K562 (cell line): ENCODE results near the gene KANK4. TPM values are rescaled to one million over a fixed set of nuclear protein-coding genes. Genes with fewer than 3 reads are reported as not detected.

Experiments used
- ATAC-seq: fragments of 200-7000 bp; cut with Tn5 transposase; 3 replicates; pipeline ENCODE4 v1.9.1; 2020; ENCODE audit warnings: moderate library complexity
- BruUV-seq: library from RNA; stranded (reverse); fragments of 400-500 nt; replicated peaks from 2 replicates; lab custom pipeline; 2021; lab: Mats Ljungman, UMichigan
- CTCF ChIA-PET: fragments of 300-600 bp; formaldehyde crosslinking; extraction: SDS; loops from one replicate; lab custom pipeline; 2021; ENCODE audit warnings: low intra/inter-chr PET ratio; lab: Yijun Ruan, JAX
- POLR2A ChIA-PET: fragments of 300-600, 350-650 bp; sonication (Branson Sonifier 250); formaldehyde crosslinking; extraction: SDS; loops from one replicate; lab custom pipeline; 2021; ENCODE audit warnings: antibody characterized with exemption, inconsistent platforms; lab: Yijun Ruan, JAX
- DNase-seq, 4 experiments: peaks; one replicate each; pipeline versions ENCODE4 v3.0.0 to v3.0.0-alpha.2; 2011 to 2018; ENCODE audit warnings: low spot score in 3 of 4, mixed read lengths in 3 of 4; ENCODE audit errors: extremely low read depth in 1 of 4
- FAIRE-seq: peaks from 2 replicates; lab custom pipeline; 2011; peaks lifted over from hg19 to GRCh38; lab: Jason Lieb, UNC
- H2AFZ ChIP-seq: 2 replicates; pipeline ENCODE4 v1.6.0; 2011; ENCODE audit warnings: low read depth, low read length, control low read depth, inconsistent platforms
- H3K27ac ChIP-seq: fragments of 200-600 bp; 3 replicates; pipeline ENCODE4 v1.8.0; 2011; ENCODE audit warnings: low read depth, mild to moderate bottlenecking, control low read depth, inconsistent platforms, low read length, moderate library complexity, mixed read lengths; ENCODE audit errors: extremely low read depth
- H3K27me3 ChIP-seq, 2 experiments: fragments of 300-600 bp in 1 of 2; 2 replicates in 1 of 2; 3 replicates in 1 of 2; pipeline versions ENCODE4 v1.6.0 to v1.8.0; 2011; ENCODE audit warnings: inconsistent platforms in 2 of 2, low read length in 2 of 2, mild to moderate bottlenecking in 1 of 2, mixed read lengths in 1 of 2, moderate library complexity in 1 of 2; ENCODE audit not compliant: control insufficient read depth in 2 of 2, insufficient read depth in 2 of 2
- H3K36me3 ChIP-seq: fragments of 300-600 bp; 3 replicates; pipeline ENCODE4 v1.8.0; 2011; ENCODE audit warnings: mild to moderate bottlenecking, low read length, inconsistent platforms; ENCODE audit not compliant: control insufficient read depth, insufficient read depth
- H3K4me1 ChIP-seq, 2 experiments: fragments of 200-600 bp in 1 of 2; replicated peaks in 1 of 2; 2 replicates in 1 of 2; 3 replicates in 1 of 2; pipeline versions ENCODE4 v1.5.1 to v1.8.0; 2011; ENCODE audit warnings: inconsistent platforms in 2 of 2, low read length in 2 of 2, mild to moderate bottlenecking in 1 of 2, mixed read lengths in 1 of 2, moderate library complexity in 1 of 2; ENCODE audit not compliant: control insufficient read depth in 2 of 2, insufficient read depth in 2 of 2
- H3K4me2 ChIP-seq: 2 replicates; pipeline ENCODE4 v1.6.1; 2011; ENCODE audit warnings: low read length, control low read depth, inconsistent platforms, mixed read lengths; ENCODE audit not compliant: insufficient read depth
- H3K4me3 ChIP-seq: fragments of 200-600 bp; sonication (generic), shearing (Covaris generic); 2 replicates; pipeline ENCODE4 v1.5.1; 2016; ENCODE audit warnings: control low read depth, inconsistent platforms
- H3K79me2 ChIP-seq: fragments of 200-600 bp; 3 replicates; pipeline ENCODE4 v1.8.0; 2011; ENCODE audit warnings: low read length, inconsistent platforms; ENCODE audit not compliant: control insufficient read depth, insufficient read depth
- H3K9ac ChIP-seq, 2 experiments: 2 replicates each; pipeline versions ENCODE4 v1.6.0 to v1.6.1; 2011; ENCODE audit warnings: low read depth in 2 of 2, low read length in 2 of 2, control low read depth in 1 of 2, inconsistent platforms in 1 of 2, mild to moderate bottlenecking in 1 of 2, mixed read lengths in 1 of 2; ENCODE audit not compliant: insufficient read depth in 1 of 2
- H3K9me1 ChIP-seq: one replicate; pipeline ENCODE4 v1.6.0; 2011; ENCODE audit warnings: inconsistent platforms, mild to moderate bottlenecking, low read length, moderate library complexity; ENCODE audit not compliant: control insufficient read depth, insufficient read depth
- H3K9me3 ChIP-seq: replicated peaks from 2 replicates; pipeline ENCODE4 v1.5.1; 2011; ENCODE audit warnings: low read depth, low read length, inconsistent platforms; ENCODE audit not compliant: control insufficient read depth, insufficient read depth
- H4K20me1 ChIP-seq: replicated peaks from 2 replicates; pipeline ENCODE4 v1.6.1; 2011; ENCODE audit warnings: low read length, inconsistent platforms, mixed read lengths; ENCODE audit not compliant: control insufficient read depth, insufficient read depth
- BRF2 ChIP-seq: IDR thresholded peaks from 3 replicates; pipeline ENCODE4 v1.6.1; 2011; ENCODE audit warnings: borderline replicate concordance, mild to moderate bottlenecking; ENCODE audit not compliant: insufficient read length, insufficient read depth
- CREBBP ChIP-seq: IDR thresholded peaks from one replicate; pipeline ENCODE4 v1.6.1; 2012; ENCODE audit warnings: low read depth, mild to moderate bottlenecking, control low read depth, inconsistent platforms, low read length
- EZH2 ChIP-seq: IDR thresholded peaks from 2 replicates; pipeline ENCODE4 v1.6.1; 2012; ENCODE audit warnings: low read depth, mild to moderate bottlenecking, inconsistent platforms, low read length, borderline replicate concordance
- GABPB1 ChIP-seq: sonication (generic); formaldehyde crosslinking; IDR thresholded peaks from 2 replicates; pipeline ENCODE4 v1.8.0; 2022; ENCODE audit warnings: mild to moderate bottlenecking, missing genetic modification reagents
- HDAC8 ChIP-seq: fragments of 450-650 bp; IDR thresholded peaks from 2 replicates; pipeline ENCODE4 v1.6.1; 2016; ENCODE audit warnings: mild to moderate bottlenecking, missing genetic modification characterization, moderate library complexity, missing compliant biosample characterization
- KLF10 ChIP-seq: fragments of 250-450 bp; sonication (Bioruptor Pico); IDR thresholded peaks from 2 replicates; pipeline ENCODE4 v1.6.1; 2021; ENCODE audit warnings: matching md5 sums
- PTTG1 ChIP-seq: fragments of 450-650 bp; IDR thresholded peaks from 2 replicates; pipeline ENCODE4 v1.6.1; 2016; ENCODE audit warnings: low read depth, mild to moderate bottlenecking, missing genetic modification characterization, missing compliant biosample characterization
- STAT5B ChIP-seq: fragments of 250-450 bp; sonication (Bioruptor Pico); IDR thresholded peaks from 2 replicates; pipeline ENCODE4 v1.8.0; 2021; ENCODE audit warnings: mild to moderate bottlenecking, inconsistent platforms
- ZBTB2 ChIP-seq: fragments of 450-650 bp; IDR thresholded peaks from 2 replicates; pipeline ENCODE4 v1.6.1; 2016; ENCODE audit warnings: antibody characterized with exemption
- ZFPM2 ChIP-seq: fragments of 250-450 bp; sonication (Bioruptor Pico); IDR thresholded peaks from 2 replicates; pipeline ENCODE4 v1.5.1; 2022; ENCODE audit warnings: mild to moderate bottlenecking
- ZNF184 ChIP-seq: sonication (generic); formaldehyde crosslinking; IDR thresholded peaks from 2 replicates; pipeline ENCODE4 v1.5.0; 2020; ENCODE audit warnings: missing genetic modification reagents
- ZNF232 ChIP-seq: sonication (generic); formaldehyde crosslinking; IDR thresholded peaks from 2 replicates; pipeline ENCODE4 v1.8.0; 2022; ENCODE audit warnings: mild to moderate bottlenecking, missing genetic modification reagents
- ZNF518B ChIP-seq: fragments of 250-450 bp; sonication (Bioruptor Pico); IDR thresholded peaks from 2 replicates; pipeline ENCODE4 v1.5.0; 2021; ENCODE audit warnings: mild to moderate bottlenecking, moderate library complexity
- WGBS: fragments of 100-300 bp; shearing (Covaris generic); methylation state at CpG from one replicate; pipeline ENCODE4 v1.1.6; 2016; ENCODE audit warnings: low coverage, mixed read lengths; ENCODE audit not compliant: insufficient coverage; ENCODE audit errors: missing lambda C conversion rate; 5-methylcytosine and 5-hydroxymethylcytosine counted together
- in situ Hi-C: fragments of 300-500 bp; cut with MboI; formaldehyde crosslinking; loops from 4 replicates; pipeline ENCODE4 v1.15.0; 2018; ENCODE audit warnings: inconsistent platforms, mixed read lengths
- intact Hi-C: fragments of 100-400 bp; cut with micrococcal nuclease; formaldehyde crosslinking; loops from 2 replicates; pipeline ENCODE4 v1.14.2; 2022
- polyA plus RNA-seq, 8 experiments: library from polyadenylated mRNA; depleted of rRNA in 4 of 8; stranded (reverse) in 5 of 8; unstranded in 3 of 8; fragments of >200 nt; fragmentation: Nextera tagmentation in 2 of 8; fragmentation: Illumina TruSeq in 1 of 8; extraction: Ambion mirVana in 2 of 8; extraction: Trizol in 1 of 8; gene quantifications; 2 replicates each; pipeline versions ENCODE4 v1.2.1 to v1.2.3, GENCODE V29; 2011 to 2014; ENCODE audit warnings: inconsistent platforms in 1 of 8, missing spikeins in 1 of 8
- total RNA-seq, 7 experiments: library from RNA; depleted of rRNA in 6 of 7; stranded (reverse); fragments of >200 nt in 6 of 7; fragmentation: Illumina TruSeq in 2 of 7; extraction: Trizol in 2 of 7; gene quantifications; 2 replicates each; pipeline versions ENCODE4 v1.2.1 to v1.2.3, GENCODE V29; 2011 to 2021; ENCODE audit warnings: low replicate concordance in 1 of 7
- TF ChIP-seq, protein P1 (sequence below): fragments of 250-450 bp; sonication (Bioruptor Pico); IDR thresholded peaks from 2 replicates; pipeline ENCODE4 v1.6.1; 2021; ENCODE audit warnings: mild to moderate bottlenecking
- TF ChIP-seq, protein P2 (sequence below): sonication (generic); formaldehyde crosslinking; IDR thresholded peaks from 2 replicates; pipeline ENCODE4 v1.8.0; 2022; ENCODE audit warnings: mild to moderate bottlenecking, missing genetic modification reagents

KANK4 gene
- total and polyA plus RNA-seq, 9 of the 15 experiments (the other 6 are each of a cell fraction or from before 2014, with no cell fraction given): not detected

GRCh38 chr1:62343911-62344310 lies 24.7 kb upstream of the KANK4 start:
- in situ Hi-C loops (no loop called here), intact Hi-C loops (no loop called here)
- peaks cover 6 to 25% of the 10 kb centered on the region in 2 experiments; a peak in 2 of 5 replicates for H3K27me3 ChIP-seq
- no peaks in the 10 kb centered on the region for H3K9me3 ChIP-seq
- no peaks in the 10 kb centered on the region for H4K20me1 ChIP-seq
- H3K36me3 ChIP-seq: no peaks in the 10 kb centered on the region
- H3K9me1 ChIP-seq: peaks cover 2% of the 10 kb centered on the region
- H3K4me2 ChIP-seq: no peak overlapping the region
- ATAC-seq (no peak), FAIRE-seq (no peak)
- 0% methylated on average over 5 of the region's 5 CpGs for WGBS
- CTCF ChIA-PET: no interaction called here
- H3K4me1 ChIP-seq: no peaks in the 10 kb centered on the region
- no peaks in the 10 kb centered on the region for H3K79me2 ChIP-seq
- H3K4me3 ChIP-seq: no peak overlapping the region
- H3K27ac ChIP-seq: no peak overlapping the region
- H2AFZ ChIP-seq: no peak overlapping the region
- TF ChIP-seq ZNF184 (CRISPR knock-in tag): no peak
- TF ChIP-seq ZNF518B (CRISPR knock-in tag): no peak
- no peak for TF ChIP-seq ZFPM2 (CRISPR knock-in tag)
- TF ChIP-seq HDAC8: no peak
- TF ChIP-seq, protein P1, sequence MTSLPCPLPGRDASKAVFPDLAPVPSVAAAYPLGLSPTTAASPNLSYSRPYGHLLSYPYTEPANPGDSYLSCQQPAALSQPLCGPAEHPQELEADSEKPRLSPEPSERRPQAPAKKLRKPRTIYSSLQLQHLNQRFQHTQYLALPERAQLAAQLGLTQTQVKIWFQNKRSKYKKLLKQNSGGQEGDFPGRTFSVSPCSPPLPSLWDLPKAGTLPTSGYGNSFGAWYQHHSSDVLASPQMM (CRISPR knock-in tag): no peak
- TF ChIP-seq EZH2: no peak
- TF ChIP-seq CREBBP: no peak
- TF ChIP-seq ZBTB2: no peak
- TF ChIP-seq GABPB1 (CRISPR knock-in tag): no peak
- no peak for TF ChIP-seq PTTG1
- no peak for TF ChIP-seq STAT5B
- no peak for TF ChIP-seq BRF2
- TF ChIP-seq KLF10: no peak
- TF ChIP-seq, protein P2, sequence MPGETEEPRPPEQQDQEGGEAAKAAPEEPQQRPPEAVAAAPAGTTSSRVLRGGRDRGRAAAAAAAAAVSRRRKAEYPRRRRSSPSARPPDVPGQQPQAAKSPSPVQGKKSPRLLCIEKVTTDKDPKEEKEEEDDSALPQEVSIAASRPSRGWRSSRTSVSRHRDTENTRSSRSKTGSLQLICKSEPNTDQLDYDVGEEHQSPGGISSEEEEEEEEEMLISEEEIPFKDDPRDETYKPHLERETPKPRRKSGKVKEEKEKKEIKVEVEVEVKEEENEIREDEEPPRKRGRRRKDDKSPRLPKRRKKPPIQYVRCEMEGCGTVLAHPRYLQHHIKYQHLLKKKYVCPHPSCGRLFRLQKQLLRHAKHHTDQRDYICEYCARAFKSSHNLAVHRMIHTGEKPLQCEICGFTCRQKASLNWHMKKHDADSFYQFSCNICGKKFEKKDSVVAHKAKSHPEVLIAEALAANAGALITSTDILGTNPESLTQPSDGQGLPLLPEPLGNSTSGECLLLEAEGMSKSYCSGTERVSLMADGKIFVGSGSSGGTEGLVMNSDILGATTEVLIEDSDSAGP: no peak
- TF ChIP-seq ZNF232 (CRISPR knock-in tag): no peak
- TF ChIP-seq, all 486 proteins: peak for 0
- no TSS peak for BruUV-seq
- POLR2A ChIA-PET: interaction anchor here (0.6 kb wide), 1 partner anchor 1075 kb away, joined by 3 read pairs; no protein-coding TSS in a partner anchor
- no peak for DNase-seq
- no peak overlapping the region for H3K9ac ChIP-seq
